SK-N-SH (cell line): ENCODE measurements around the gene MAPT.

Source experiments
- CTCF ChIP-seq: fragments of 200-600 bp; sonication (generic); IDR thresholded peaks from 2 replicates; pipeline ENCODE4 v1.6.1; 2017; ENCODE audit warnings: antibody characterized with exemption, mild to moderate bottlenecking, moderate library complexity
- SIN3A ChIP-seq: IDR thresholded peaks from 2 replicates; pipeline ENCODE4 v1.6.1; 2012; ENCODE audit warnings: low read depth, mild to moderate bottlenecking, low read length, moderate library complexity, borderline replicate concordance
- USF2 ChIP-seq: fragments of 150-350 bp; IDR thresholded peaks from 2 replicates; pipeline ENCODE4 v1.6.1; 2017; ENCODE audit warnings: antibody characterized with exemption, low read length, low read depth, borderline replicate concordance
- TF ChIP-seq, protein P1 (sequence below): IDR thresholded peaks from 2 replicates; pipeline ENCODE4 v1.4.0; 2012; ENCODE audit warnings: low read depth, borderline replicate concordance

DNA sequence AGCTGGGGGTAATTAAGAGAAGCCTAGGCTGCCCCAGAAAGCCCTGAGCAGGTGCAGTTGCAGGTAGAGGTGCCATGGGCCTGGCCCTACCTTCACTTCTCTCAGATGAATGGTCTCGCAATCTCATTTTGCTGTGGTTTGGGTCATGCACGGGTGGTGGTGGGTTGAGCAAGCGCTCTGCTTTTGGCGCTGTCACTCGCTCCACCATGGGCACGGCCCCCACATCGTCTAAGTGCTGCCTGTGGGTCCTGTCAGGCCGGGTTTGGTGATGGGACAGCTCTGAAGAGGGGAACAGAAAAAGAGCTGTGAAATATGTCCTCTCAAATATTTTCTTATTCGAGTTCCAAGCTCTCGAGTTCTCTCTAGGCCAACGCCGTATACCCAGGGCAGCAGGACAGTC, 144.6 kb downstream of the MAPT start:
- TF ChIP-seq USF2 (no peak), SIN3A (no peak), CTCF (no peak)
- TF ChIP-seq, protein P1, sequence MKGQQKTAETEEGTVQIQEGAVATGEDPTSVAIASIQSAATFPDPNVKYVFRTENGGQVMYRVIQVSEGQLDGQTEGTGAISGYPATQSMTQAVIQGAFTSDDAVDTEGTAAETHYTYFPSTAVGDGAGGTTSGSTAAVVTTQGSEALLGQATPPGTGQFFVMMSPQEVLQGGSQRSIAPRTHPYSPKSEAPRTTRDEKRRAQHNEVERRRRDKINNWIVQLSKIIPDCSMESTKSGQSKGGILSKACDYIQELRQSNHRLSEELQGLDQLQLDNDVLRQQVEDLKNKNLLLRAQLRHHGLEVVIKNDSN, result no peak
